OCI-LY1 (cell line): Measurements from ENCODE around the gene PDE9A.

Experiments
- CTCF ChIP-seq: fragments of 200-600 bp; sonication (generic), shearing (Covaris generic); IDR thresholded peaks from 2 replicates; pipeline ENCODE4 v1.5.1; 2017; ENCODE audit warnings: mild to moderate bottlenecking, antibody characterized with exemption, low read length, moderate library complexity, mixed read lengths
- EZH2 ChIP-seq: fragments of 200-600 bp; sonication (generic), shearing (Covaris generic); IDR thresholded peaks from 2 replicates; pipeline ENCODE4 v1.8.0; 2017; ENCODE audit warnings: borderline replicate concordance, mixed run types, mild to moderate bottlenecking, antibody characterized with exemption, low read length, moderate library complexity, mixed read lengths

DNA sequence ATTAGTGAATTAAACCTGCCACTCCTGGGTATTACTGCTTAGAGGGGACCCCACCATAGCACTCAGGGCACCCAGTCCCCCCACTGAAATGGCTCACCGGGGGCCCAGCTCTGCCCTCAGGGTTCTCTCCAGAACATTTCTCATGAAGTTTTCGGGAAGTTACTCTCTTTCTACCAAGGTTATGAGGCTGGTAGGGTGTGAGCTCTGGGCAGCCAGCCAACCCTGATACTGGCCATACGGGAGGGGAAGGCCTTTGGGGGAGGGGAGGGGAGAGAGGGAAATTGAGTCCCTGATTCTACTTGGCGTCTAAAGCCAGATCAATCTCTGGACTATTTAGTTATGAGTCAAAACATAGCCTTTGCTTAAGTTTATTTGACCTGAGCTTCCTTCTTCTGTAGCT lies 12.9 kb upstream of the PDE9A start:
- no peak for TF ChIP-seq CTCF
- no peak for TF ChIP-seq EZH2
